MM.1S (cell line): ENCODE results near the gene NR1H2.

Experiments
- EZH2 ChIP-seq: fragments of 300-600 bp; sonication (generic); optimal IDR thresholded peaks from 2 replicates; pipeline ENCODE3; 2017; ENCODE audit warnings: low read depth, mild to moderate bottlenecking, antibody characterized with exemption, low read length, mixed read lengths
- EZH2phosphoT487 ChIP-seq: fragments of 300-600 bp; sonication (generic); IDR thresholded peaks from 2 replicates; pipeline ENCODE4 v1.6.1; 2018; ENCODE audit warnings: antibody characterized with exemption, low read length
- TF ChIP-seq, protein P1 (sequence below): fragments of 300-600 bp; sonication (generic); IDR thresholded peaks from 2 replicates; pipeline ENCODE4 v1.5.1; 2016; ENCODE audit warnings: antibody characterized with exemption, low read length, mixed read lengths

DNA sequence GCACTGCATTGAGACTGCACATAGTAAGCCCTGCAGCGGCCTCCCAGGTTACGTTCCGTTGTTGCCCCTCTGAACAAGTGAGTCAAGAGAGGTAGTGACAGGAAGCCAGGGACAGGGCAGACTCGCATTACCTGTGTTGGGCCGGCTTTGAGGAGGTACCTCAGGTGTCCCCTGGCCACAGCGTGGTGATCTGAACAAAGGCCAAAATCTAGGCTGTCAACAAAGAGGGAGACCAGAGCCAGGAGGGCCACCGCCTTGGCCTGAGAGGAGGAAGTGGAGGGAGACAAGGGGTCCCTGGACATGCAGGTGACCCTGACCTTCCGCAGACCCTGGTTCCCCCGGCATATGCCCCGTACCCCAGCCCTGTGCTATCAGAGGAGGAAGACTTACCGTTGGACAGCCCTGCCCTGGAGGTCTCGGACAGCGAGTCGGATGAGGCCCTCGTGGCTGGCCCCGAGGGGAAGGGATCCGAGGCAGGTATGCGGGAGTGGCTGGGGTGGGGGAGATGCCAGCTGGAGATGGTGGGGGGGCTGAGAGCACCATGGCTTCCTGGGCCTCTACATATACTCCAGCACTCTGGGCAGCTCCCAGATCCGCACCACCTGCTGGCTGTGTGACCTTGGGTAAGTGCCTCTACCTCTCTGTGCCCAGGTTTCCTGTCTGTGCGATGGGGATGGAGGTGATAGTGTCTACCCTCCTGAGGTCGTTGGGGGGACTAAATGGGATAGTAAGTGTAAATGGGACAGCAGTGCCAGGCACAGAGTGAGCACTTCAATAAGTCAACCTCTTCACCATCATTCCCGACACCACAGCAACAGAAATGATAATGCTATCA is 47.2 kb downstream of the NR1H2 start:
- TF ChIP-seq, protein P1, sequence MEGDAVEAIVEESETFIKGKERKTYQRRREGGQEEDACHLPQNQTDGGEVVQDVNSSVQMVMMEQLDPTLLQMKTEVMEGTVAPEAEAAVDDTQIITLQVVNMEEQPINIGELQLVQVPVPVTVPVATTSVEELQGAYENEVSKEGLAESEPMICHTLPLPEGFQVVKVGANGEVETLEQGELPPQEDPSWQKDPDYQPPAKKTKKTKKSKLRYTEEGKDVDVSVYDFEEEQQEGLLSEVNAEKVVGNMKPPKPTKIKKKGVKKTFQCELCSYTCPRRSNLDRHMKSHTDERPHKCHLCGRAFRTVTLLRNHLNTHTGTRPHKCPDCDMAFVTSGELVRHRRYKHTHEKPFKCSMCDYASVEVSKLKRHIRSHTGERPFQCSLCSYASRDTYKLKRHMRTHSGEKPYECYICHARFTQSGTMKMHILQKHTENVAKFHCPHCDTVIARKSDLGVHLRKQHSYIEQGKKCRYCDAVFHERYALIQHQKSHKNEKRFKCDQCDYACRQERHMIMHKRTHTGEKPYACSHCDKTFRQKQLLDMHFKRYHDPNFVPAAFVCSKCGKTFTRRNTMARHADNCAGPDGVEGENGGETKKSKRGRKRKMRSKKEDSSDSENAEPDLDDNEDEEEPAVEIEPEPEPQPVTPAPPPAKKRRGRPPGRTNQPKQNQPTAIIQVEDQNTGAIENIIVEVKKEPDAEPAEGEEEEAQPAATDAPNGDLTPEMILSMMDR = no peak
- TF ChIP-seq EZH2 (no peak), EZH2phosphoT487 (no peak)
